ENCODE data around the gene RRM1. TPM values are rescaled to one million over a fixed set of nuclear protein-coding genes. Genes with fewer than 3 reads are reported as not detected.

Gene RRM1
- total and polyA plus RNA-seq, 10 of the 15 experiments (the other 5 are each of a cell fraction or from before 2014, with no cell fraction given): 94.0 to 255 (median 148) TPM

DNA sequence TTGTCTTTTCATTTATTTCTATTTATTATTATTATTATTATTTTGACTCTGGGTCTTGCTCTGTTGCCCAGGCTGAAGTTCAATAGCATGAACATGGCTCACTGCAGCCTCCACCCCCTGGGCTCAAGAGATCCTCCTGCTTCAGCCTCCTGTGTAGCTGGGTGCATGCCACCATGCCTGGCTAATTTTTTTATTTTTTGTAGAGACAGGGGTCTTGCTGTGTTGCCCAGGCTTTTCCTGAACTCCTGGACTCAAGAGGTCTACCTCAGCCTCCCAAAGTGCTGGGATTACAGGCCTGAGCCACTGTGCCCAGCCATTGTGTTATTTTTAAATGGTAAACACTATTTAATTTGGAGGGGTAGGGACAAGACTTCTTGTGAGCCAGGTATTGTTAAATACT, 23.3 kb upstream of the RRM1 start (continued):
- TF ChIP-seq, protein P1, sequence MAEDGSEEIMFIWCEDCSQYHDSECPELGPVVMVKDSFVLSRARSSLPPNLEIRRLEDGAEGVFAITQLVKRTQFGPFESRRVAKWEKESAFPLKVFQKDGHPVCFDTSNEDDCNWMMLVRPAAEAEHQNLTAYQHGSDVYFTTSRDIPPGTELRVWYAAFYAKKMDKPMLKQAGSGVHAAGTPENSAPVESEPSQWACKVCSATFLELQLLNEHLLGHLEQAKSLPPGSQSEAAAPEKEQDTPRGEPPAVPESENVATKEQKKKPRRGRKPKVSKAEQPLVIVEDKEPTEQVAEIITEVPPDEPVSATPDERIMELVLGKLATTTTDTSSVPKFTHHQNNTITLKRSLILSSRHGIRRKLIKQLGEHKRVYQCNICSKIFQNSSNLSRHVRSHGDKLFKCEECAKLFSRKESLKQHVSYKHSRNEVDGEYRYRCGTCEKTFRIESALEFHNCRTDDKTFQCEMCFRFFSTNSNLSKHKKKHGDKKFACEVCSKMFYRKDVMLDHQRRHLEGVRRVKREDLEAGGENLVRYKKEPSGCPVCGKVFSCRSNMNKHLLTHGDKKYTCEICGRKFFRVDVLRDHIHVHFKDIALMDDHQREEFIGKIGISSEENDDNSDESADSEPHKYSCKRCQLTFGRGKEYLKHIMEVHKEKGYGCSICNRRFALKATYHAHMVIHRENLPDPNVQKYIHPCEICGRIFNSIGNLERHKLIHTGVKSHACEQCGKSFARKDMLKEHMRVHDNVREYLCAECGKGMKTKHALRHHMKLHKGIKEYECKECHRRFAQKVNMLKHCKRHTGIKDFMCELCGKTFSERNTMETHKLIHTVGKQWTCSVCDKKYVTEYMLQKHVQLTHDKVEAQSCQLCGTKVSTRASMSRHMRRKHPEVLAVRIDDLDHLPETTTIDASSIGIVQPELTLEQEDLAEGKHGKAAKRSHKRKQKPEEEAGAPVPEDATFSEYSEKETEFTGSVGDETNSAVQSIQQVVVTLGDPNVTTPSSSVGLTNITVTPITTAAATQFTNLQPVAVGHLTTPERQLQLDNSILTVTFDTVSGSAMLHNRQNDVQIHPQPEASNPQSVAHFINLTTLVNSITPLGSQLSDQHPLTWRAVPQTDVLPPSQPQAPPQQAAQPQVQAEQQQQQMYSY (CRISPR knock-in tag; IDR thresholded peaks at IDR 0.05): no peak
- TF ChIP-seq RFX5 (IDR thresholded peaks at IDR 0.05; ENCODE audit: low read depth, low read length) (no peak), CEBPB (IDR thresholded peaks at IDR 0.05; ENCODE audit: borderline replicate concordance in 1 of 2, low read depth in 2 of 2, low read length in 2 of 2) (no peak), CHD1 (IDR thresholded peaks at IDR 0.05; ENCODE audit: low read depth, low read length) (no peak), ZZZ3 (IDR thresholded peaks at IDR 0.05; ENCODE audit: control insufficient read depth, insufficient read length, low read depth) (no peak), EED (IDR thresholded peaks at IDR 0.05; ENCODE audit: low read depth) (no peak), POLR2AphosphoS5 (IDR thresholded peaks at IDR 0.05; ENCODE audit: low read length) (no peak)
- TF ChIP-seq, protein P2, sequence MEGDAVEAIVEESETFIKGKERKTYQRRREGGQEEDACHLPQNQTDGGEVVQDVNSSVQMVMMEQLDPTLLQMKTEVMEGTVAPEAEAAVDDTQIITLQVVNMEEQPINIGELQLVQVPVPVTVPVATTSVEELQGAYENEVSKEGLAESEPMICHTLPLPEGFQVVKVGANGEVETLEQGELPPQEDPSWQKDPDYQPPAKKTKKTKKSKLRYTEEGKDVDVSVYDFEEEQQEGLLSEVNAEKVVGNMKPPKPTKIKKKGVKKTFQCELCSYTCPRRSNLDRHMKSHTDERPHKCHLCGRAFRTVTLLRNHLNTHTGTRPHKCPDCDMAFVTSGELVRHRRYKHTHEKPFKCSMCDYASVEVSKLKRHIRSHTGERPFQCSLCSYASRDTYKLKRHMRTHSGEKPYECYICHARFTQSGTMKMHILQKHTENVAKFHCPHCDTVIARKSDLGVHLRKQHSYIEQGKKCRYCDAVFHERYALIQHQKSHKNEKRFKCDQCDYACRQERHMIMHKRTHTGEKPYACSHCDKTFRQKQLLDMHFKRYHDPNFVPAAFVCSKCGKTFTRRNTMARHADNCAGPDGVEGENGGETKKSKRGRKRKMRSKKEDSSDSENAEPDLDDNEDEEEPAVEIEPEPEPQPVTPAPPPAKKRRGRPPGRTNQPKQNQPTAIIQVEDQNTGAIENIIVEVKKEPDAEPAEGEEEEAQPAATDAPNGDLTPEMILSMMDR (IDR thresholded peaks at IDR 0.05 in 2 of 3, conservative IDR thresholded peaks at IDR 0.05 in 1 of 3; ENCODE audit: control insufficient read depth in 2 of 3, extremely low read depth in 1 of 3, insufficient read depth in 1 of 3, low read depth in 3 of 3, low read length in 3 of 3): no peak
